Measurements from ENCODE around the gene CCS. TPM values are rescaled to one million over a fixed set of nuclear protein-coding genes. Genes with fewer than 3 reads are reported as not detected.

The CCS gene
- total and polyA plus RNA-seq, 9 of the 15 experiments (the other 6 are each of a cell fraction or from before 2014, with no cell fraction given), result 1.1 to 46.6 (median 26.8) TPM

DNA sequence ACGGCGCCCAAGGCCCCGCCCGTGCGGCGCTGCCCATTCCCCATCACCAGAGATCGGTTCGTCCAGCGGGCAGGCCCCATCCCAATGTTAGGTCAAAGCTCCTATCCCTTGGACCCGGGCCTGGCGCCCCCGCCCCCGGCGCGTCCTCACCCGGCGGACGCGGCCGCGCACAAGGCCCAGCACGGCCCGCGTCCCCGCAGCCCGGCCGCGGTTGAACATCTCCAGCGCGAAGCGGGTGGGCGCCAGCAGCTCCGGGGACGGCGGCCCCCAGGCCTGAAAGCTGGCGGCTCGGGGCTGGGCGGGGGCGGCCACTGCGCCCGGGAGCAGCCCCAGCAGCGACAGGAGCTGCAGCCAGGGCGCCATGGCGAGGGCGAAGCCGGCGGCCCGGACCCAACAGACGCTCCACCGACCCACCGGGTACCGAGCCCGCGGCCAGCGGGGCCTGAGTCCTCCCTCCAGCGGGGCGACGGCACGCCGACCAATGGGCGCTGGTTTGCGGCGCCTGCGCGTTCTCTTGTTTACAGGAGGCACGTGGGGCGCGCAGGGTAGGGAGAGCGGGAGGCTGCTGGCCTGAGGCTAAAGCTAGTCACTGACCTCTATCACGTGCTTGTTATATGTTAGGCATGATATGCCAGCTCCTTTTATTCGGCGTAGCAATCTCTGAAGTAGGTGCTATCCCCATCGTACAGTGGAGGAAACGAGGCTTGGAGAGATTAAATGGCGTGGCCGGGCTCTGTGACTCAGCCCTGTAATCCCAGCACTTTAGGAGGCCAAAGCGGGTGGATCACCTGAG is 24.7 kb upstream of the CCS start, which contains the start of gene CTSF (continued):
- TF ChIP-seq, protein P1, sequence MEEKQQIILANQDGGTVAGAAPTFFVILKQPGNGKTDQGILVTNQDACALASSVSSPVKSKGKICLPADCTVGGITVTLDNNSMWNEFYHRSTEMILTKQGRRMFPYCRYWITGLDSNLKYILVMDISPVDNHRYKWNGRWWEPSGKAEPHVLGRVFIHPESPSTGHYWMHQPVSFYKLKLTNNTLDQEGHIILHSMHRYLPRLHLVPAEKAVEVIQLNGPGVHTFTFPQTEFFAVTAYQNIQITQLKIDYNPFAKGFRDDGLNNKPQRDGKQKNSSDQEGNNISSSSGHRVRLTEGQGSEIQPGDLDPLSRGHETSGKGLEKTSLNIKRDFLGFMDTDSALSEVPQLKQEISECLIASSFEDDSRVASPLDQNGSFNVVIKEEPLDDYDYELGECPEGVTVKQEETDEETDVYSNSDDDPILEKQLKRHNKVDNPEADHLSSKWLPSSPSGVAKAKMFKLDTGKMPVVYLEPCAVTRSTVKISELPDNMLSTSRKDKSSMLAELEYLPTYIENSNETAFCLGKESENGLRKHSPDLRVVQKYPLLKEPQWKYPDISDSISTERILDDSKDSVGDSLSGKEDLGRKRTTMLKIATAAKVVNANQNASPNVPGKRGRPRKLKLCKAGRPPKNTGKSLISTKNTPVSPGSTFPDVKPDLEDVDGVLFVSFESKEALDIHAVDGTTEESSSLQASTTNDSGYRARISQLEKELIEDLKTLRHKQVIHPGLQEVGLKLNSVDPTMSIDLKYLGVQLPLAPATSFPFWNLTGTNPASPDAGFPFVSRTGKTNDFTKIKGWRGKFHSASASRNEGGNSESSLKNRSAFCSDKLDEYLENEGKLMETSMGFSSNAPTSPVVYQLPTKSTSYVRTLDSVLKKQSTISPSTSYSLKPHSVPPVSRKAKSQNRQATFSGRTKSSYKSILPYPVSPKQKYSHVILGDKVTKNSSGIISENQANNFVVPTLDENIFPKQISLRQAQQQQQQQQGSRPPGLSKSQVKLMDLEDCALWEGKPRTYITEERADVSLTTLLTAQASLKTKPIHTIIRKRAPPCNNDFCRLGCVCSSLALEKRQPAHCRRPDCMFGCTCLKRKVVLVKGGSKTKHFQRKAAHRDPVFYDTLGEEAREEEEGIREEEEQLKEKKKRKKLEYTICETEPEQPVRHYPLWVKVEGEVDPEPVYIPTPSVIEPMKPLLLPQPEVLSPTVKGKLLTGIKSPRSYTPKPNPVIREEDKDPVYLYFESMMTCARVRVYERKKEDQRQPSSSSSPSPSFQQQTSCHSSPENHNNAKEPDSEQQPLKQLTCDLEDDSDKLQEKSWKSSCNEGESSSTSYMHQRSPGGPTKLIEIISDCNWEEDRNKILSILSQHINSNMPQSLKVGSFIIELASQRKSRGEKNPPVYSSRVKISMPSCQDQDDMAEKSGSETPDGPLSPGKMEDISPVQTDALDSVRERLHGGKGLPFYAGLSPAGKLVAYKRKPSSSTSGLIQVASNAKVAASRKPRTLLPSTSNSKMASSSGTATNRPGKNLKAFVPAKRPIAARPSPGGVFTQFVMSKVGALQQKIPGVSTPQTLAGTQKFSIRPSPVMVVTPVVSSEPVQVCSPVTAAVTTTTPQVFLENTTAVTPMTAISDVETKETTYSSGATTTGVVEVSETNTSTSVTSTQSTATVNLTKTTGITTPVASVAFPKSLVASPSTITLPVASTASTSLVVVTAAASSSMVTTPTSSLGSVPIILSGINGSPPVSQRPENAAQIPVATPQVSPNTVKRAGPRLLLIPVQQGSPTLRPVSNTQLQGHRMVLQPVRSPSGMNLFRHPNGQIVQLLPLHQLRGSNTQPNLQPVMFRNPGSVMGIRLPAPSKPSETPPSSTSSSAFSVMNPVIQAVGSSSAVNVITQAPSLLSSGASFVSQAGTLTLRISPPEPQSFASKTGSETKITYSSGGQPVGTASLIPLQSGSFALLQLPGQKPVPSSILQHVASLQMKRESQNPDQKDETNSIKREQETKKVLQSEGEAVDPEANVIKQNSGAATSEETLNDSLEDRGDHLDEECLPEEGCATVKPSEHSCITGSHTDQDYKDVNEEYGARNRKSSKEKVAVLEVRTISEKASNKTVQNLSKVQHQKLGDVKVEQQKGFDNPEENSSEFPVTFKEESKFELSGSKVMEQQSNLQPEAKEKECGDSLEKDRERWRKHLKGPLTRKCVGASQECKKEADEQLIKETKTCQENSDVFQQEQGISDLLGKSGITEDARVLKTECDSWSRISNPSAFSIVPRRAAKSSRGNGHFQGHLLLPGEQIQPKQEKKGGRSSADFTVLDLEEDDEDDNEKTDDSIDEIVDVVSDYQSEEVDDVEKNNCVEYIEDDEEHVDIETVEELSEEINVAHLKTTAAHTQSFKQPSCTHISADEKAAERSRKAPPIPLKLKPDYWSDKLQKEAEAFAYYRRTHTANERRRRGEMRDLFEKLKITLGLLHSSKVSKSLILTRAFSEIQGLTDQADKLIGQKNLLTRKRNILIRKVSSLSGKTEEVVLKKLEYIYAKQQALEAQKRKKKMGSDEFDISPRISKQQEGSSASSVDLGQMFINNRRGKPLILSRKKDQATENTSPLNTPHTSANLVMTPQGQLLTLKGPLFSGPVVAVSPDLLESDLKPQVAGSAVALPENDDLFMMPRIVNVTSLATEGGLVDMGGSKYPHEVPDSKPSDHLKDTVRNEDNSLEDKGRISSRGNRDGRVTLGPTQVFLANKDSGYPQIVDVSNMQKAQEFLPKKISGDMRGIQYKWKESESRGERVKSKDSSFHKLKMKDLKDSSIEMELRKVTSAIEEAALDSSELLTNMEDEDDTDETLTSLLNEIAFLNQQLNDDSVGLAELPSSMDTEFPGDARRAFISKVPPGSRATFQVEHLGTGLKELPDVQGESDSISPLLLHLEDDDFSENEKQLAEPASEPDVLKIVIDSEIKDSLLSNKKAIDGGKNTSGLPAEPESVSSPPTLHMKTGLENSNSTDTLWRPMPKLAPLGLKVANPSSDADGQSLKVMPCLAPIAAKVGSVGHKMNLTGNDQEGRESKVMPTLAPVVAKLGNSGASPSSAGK (IDR thresholded peaks at IDR 0.05), result peak; percentile 99
- no peak for TF ChIP-seq POLR3G (IDR thresholded peaks at IDR 0.05; ENCODE audit: extremely low read depth, insufficient read length, insufficient replicate concordance)
- TF ChIP-seq RBM25 (IDR thresholded peaks at IDR 0.05; ENCODE audit: low read depth, low read length, severe bottlenecking), result peak; percentile 82
- no peak for TF ChIP-seq TARDBP (IDR thresholded peaks at IDR 0.05)
- TF ChIP-seq PTRF (tag; IDR thresholded peaks at IDR 0.05), result no peak
- peak; percentile 20 for TF ChIP-seq HMGN3 (IDR thresholded peaks at IDR 0.05; ENCODE audit: borderline replicate concordance, extremely low read depth, insufficient read length, low read depth, low read length)
- TF ChIP-seq ASH1L (IDR thresholded peaks at IDR 0.05; ENCODE audit: borderline replicate concordance, low read depth, partially characterized antibody), result no peak
- TF ChIP-seq CHD1 (IDR thresholded peaks at IDR 0.05; ENCODE audit: low read length), result no peak
- 0 out of 2 replicates have a peak, but pooled peaks have one; percentile 37 for TF ChIP-seq ELF4 (CRISPR knock-in tag; IDR thresholded peaks at IDR 0.05)
- peak; percentile 68 for TF ChIP-seq FUS (optimal IDR thresholded peaks at IDR 0.05; ENCODE audit: low read depth, low read length)
- TF ChIP-seq KDM5B (IDR thresholded peaks at IDR 0.05; ENCODE audit: insufficient replicate concordance, low read depth, low read length), result peak; percentile 35
- TF ChIP-seq ZBTB1 (CRISPR knock-in tag; IDR thresholded peaks at IDR 0.05; ENCODE audit: borderline replicate concordance, low read depth), result 0 out of 2 replicates have a peak, but pooled peaks have one; percentile 68
- TF ChIP-seq LEF1 (IDR thresholded peaks at IDR 0.05), result no peak
- TF ChIP-seq ZNF143 (CRISPR knock-in tag; IDR thresholded peaks at IDR 0.05), result no peak; the same call in 1 of the 2 replicates
- no peak for TF ChIP-seq HSF4 (CRISPR knock-in tag; IDR thresholded peaks at IDR 0.05; ENCODE audit: borderline replicate concordance)
